Measurements from ENCODE around the gene CST1.
A peak's percentile ranks its signal among the peaks of the same experiment; 100 is the strongest.
"Not testable (repeated sequence)": the region's sequence is repeated elsewhere in the genome, so short reads cannot be mapped to it uniquely, and the experiment has no call there.

CST1 gene

DNA sequence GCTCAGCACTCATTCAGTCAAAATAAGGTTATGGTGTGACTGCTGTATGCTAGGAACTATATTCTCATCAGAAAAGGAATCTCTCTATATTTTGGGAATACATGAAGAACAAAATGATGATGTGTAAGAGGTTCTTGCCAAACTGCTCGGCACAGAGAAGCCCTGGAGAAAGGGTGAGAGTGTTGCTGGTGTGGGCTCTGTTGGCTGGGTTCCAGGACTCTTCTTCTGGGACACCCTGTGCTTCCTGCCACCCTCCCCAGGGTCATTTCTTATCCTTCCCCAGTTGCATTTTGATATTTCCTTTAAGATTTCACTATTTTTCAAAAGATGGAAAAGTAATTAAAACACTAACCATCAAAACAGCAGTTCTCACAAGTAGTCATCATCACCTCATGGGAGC lies 28.8 kb downstream of the CST1 start:
- Histone ChIP-seq H3K27me3 (no peaks in the 10 kb centered on the region), H4K20me1 (no peaks in the 10 kb centered on the region), H3K4me1 (peaks cover 0 to 36% (median 29%) of the 10 kb centered on the region in 10 experiments; a peak in 16 of 20 replicates), H3K4me3 (no peak overlapping the region), H3K9me3 (replicated peaks in 1 of 11) (peaks cover 0 to 5% (median 3%) of the 10 kb centered on the region in 11 experiments; a peak in 11 of 22 replicates), H3K27ac (no peak overlapping the region), H3K4me2 (peak overlapping the region in 8 of 11 experiments; percentile 58 to 75 (median 69); a peak in 16 of 22 replicates), H3K36me3 (no peaks in the 10 kb centered on the region), H3K9ac (no peak overlapping the region)
- no peak for TF ChIP-seq Cebpa-rat (IDR thresholded peaks at IDR 0.05)

DNA sequence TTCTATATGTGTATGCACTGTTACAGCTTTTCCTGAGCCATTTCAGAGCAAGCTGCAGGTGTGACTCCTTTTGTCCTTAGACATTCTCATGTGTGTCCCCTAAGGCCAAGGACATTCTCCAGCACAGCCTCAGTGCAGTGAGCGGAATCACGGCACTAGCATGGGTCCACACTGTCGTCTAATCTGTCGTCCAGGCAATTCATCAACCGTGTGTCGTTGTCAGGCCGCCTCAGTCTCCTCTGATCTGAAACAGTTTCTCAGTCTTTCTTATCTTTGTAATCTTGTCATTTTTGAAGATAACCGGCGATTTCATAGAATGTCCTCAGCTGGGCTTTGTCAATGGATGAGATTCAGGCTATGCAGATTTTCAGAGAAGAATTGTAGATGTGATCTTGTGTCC lies 31.4 kb downstream of the CST1 start:
- H3K4me2 ChIP-seq, H3K4me3 ChIP-seq, H3K27ac ChIP-seq, H4K20me1 ChIP-seq, H3K27me3 ChIP-seq, H3K9ac ChIP-seq, H3K36me3 ChIP-seq: not testable (repeated sequence)
- Histone ChIP-seq H3K4me1 (peaks cover 0 to 37% (median 29%) of the 10 kb centered on the region in 10 experiments; a peak in 16 of 20 replicates), H3K9me3 (replicated peaks in 1 of 11) (peaks cover 0 to 14% (median 9%) of the 10 kb centered on the region in 11 experiments; a peak in 13 of 22 replicates)

DNA sequence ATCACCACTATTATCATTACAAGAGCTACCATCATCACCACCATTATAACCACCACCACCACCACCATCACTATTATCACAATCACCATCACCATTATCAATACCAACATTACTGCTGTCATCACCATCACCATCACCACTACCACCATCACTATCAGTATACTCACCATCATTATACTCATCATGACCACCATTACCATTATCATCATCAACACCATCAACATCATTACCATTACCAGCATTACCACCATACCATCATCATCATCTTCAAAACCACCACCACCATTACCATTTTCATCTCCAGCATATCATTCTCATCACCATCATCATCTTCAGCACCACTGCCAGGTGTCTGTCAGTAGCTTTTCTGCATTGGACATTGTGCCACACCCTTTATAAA lies 39.0 kb downstream of the CST1 start:
- not testable (repeated sequence) for H3K4me2 ChIP-seq; H3K36me3 ChIP-seq; H3K4me3 ChIP-seq; H3K27ac ChIP-seq; H3K9ac ChIP-seq; H3K4me1 ChIP-seq; H3K27me3 ChIP-seq; H4K20me1 ChIP-seq; H3K9me3 ChIP-seq (replicated peaks in 1 of 11)

DNA sequence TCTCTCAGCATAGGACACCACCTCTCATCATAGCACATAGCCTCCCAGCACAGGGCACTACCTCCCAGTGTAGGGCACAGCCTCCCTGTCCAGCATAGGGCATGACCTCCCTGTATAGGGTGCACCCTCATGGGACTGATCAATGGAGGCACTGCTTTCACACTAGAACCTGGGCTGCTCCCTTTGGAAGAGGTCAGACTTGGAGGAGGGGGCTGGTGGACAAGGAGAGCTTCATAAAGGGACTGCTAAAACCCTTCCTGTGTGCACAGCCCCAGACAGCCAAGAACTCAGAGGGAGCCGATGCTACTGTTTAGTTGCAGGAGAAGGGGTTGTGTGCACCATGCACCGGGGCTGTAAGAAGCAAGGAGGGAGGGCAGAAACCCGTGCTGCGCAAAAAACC lies 40.0 kb downstream of the CST1 start:
- Histone ChIP-seq H3K9me3 (replicated peaks in 1 of 11) (no peaks in the 10 kb centered on the region), H3K4me1 (no peaks in the 10 kb centered on the region), H3K36me3 (no peaks in the 10 kb centered on the region), H3K27ac (no peak overlapping the region), H3K4me3 (no peak overlapping the region), H4K20me1 (no peaks in the 10 kb centered on the region), H3K4me2 (no peak overlapping the region), H3K9ac (no peak overlapping the region), H3K27me3 (no peaks in the 10 kb centered on the region)
- no peak for TF ChIP-seq Cebpa-rat (IDR thresholded peaks at IDR 0.05)

DNA sequence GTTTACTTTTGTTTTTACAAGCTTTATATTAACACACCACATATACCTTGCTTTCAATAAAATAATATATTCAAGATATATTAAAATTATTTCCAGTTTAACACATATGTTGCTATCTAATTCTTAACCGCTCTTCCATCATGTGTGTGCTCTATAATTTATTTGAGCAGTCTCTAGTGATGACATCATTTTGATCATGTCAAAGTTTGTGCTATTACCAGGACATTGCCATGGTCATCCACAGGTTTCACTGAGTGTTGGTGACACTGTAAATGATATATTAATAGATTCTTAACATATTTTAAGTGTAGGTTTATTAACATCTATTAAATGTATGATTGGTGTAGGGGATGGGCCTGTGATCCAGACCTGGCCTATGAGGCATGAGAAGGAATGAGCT lies 44.8 kb downstream of the CST1 start:
- H3K4me2 ChIP-seq = no peak overlapping the region

DNA sequence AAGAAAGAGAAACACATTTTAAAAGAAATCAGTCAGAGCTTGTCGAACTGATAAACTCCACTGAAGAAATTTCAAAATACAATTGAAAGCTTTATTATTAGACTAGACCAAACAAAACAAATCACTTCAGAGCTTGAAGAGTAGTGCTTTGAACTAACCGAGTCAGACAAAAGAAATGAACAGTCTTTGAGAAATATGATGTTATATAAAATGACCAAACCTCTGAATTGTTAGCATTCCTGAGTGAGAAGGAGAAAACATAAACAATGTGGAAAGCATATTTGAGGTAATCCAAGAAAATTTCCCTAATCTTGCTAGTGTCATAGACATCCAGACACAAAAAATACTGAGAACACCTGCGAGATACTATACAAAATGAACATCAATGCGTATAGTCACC lies 48.7 kb downstream of the CST1 start:
- H3K27ac ChIP-seq = no peak overlapping the region
- H4K20me1 ChIP-seq = no peaks in the 10 kb centered on the region
- no peak overlapping the region for H3K4me2 ChIP-seq
- H3K9me3 ChIP-seq (replicated peaks in 1 of 11) = no peaks in the 10 kb centered on the region
- no peak for TF ChIP-seq Cebpa-rat (IDR thresholded peaks at IDR 0.05)
- H3K27me3 ChIP-seq = no peaks in the 10 kb centered on the region
- H3K4me1 ChIP-seq = peaks cover 0 to 10% (median 0%) of the 10 kb centered on the region in 10 experiments; a peak in 5 of 20 replicates
- no peak overlapping the region for H3K4me3 ChIP-seq
- no peak overlapping the region for H3K9ac ChIP-seq
- H3K36me3 ChIP-seq = no peaks in the 10 kb centered on the region

More for the DNA sequence above, 44.8 kb downstream of the CST1 start:
- Histone ChIP-seq H3K4me3 (no peak overlapping the region), H3K36me3 (no peaks in the 10 kb centered on the region), H3K9ac (no peak overlapping the region), H3K27me3 (no peaks in the 10 kb centered on the region), H4K20me1 (no peaks in the 10 kb centered on the region), H3K4me1 (no peaks in the 10 kb centered on the region), H3K27ac (no peak overlapping the region), H3K9me3 (replicated peaks in 1 of 11) (no peaks in the 10 kb centered on the region)
- TF ChIP-seq Cebpa-rat (IDR thresholded peaks at IDR 0.05) = no peak

DNA sequence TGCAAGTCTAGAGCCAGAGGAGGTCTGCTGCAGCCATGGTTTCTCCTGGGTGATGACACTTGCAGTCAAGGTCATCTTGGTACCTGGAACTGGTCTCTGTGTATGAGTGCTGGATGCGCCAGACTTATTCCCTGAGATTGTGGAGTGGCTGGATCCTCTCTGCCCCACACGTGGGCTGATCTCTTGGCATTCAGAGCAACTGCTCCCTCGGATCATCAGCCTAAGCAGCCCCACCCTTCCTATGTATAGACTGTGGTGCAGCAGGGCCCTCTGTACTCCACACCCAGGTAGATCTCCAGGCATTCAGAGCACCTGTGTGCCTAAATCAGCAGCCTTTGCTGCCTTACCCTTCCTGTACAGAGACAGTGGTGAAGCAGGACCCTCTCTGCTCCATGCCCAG lies 49.8 kb downstream of the CST1 start:
- no peaks in the 10 kb centered on the region for H3K27me3 ChIP-seq

DNA sequence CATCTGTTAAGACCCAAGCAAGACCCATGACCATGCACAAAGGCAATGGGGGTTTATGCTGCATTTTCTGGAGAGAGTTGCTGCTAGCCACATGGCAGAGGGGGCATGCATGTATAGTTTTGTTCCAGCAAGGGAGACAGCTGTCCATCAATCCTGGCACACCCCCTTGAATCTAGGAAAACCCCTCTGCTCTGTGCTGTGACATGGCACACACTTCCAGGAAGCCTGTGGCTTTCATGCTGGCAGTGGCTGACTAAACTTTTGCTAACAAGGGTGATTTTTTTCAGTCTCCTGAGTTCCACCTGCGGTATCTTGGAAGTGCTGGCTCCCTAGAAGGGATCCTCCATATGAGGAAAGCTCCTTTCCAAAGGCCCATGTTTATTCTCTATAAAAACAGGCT lies 52.8 kb downstream of the CST1 start:
- H3K9me3 ChIP-seq (replicated peaks in 1 of 11) = no peaks in the 10 kb centered on the region
- no peak overlapping the region for H3K4me3 ChIP-seq
- peak overlapping the region in 3 of 11 experiments; percentile 3 to 22 (median 10); a peak in 3 of 22 replicates for H3K4me2 ChIP-seq
- no peaks in the 10 kb centered on the region for H3K36me3 ChIP-seq
- no peak overlapping the region for H3K27ac ChIP-seq
- H3K27me3 ChIP-seq = no peaks in the 10 kb centered on the region
- H3K4me1 ChIP-seq = peaks cover 0 to 10% (median 7%) of the 10 kb centered on the region in 10 experiments; a peak in 14 of 20 replicates
- H3K9ac ChIP-seq = no peak overlapping the region
- H4K20me1 ChIP-seq = no peaks in the 10 kb centered on the region
- TF ChIP-seq Cebpa-rat (IDR thresholded peaks at IDR 0.05) = no peak

More for the DNA sequence above, 49.8 kb downstream of the CST1 start:
- Histone ChIP-seq H3K9me3 (replicated peaks in 1 of 11) (no peaks in the 10 kb centered on the region), H3K4me3 (no peak overlapping the region), H4K20me1 (no peaks in the 10 kb centered on the region), H3K4me1 (peaks cover 0 to 10% (median 0%) of the 10 kb centered on the region in 10 experiments; a peak in 5 of 20 replicates), H3K27ac (no peak overlapping the region), H3K9ac (no peak overlapping the region), H3K36me3 (no peaks in the 10 kb centered on the region), H3K4me2 (no peak overlapping the region)
- no peak for TF ChIP-seq Cebpa-rat (IDR thresholded peaks at IDR 0.05)
